ENCODE results near the gene CBFB.

CBFB gene

GRCh38 chr16:67091906-67092566 lies 63.1 kb downstream of the CBFB start:
- in situ Hi-C loops (cut with MboI; ENCODE audit: low sequenced_read_pairs), result no loop called here

- in situ Hi-C loops (cut with MboI; ENCODE audit: low sequenced_read_pairs), result no loop called here
Measured at GRCh38 chr16:67093098-67093726, 64.3 kb downstream of the CBFB start.

- in situ Hi-C loops (cut with MboI; ENCODE audit: low sequenced_read_pairs), result no loop called here
Measured at GRCh38 chr16:67098599-67098998, 69.7 kb downstream of the CBFB start.

- in situ Hi-C loops (cut with MboI; ENCODE audit: low sequenced_read_pairs), result no loop called here
Measured at GRCh38 chr16:67100569-67101310, 71.8 kb downstream of the CBFB start.

- in situ Hi-C loops (cut with MboI; ENCODE audit: low sequenced_read_pairs), result no loop called here
Measured at GRCh38 chr16:67101311-67102082, 72.5 kb downstream of the CBFB start.

GRCh38 chr16:67104061-67104460 lies 75.1 kb downstream of the CBFB start:
- in situ Hi-C loops (cut with MboI; ENCODE audit: low sequenced_read_pairs), result no loop called here

- in situ Hi-C loops (cut with MboI; ENCODE audit: low sequenced_read_pairs), result no loop called here
Measured at GRCh38 chr16:67104845-67105244, 75.9 kb downstream of the CBFB start.

GRCh38 chr16:67105246-67105645 lies 76.3 kb downstream of the CBFB start:
- in situ Hi-C loops (cut with MboI; ENCODE audit: low sequenced_read_pairs), result no loop called here

GRCh38 chr16:67105881-67106280 lies 76.9 kb downstream of the CBFB start:
- in situ Hi-C loops (cut with MboI; ENCODE audit: low sequenced_read_pairs), result no loop called here

GRCh38 chr16:67108489-67108888 lies 79.5 kb downstream of the CBFB start:
- in situ Hi-C loops (cut with MboI; ENCODE audit: low sequenced_read_pairs), result no loop called here

- in situ Hi-C loops (cut with MboI; ENCODE audit: low sequenced_read_pairs), result no loop called here
Measured at GRCh38 chr16:67108931-67109406, 80.0 kb downstream of the CBFB start.

- in situ Hi-C loops (cut with MboI; ENCODE audit: low sequenced_read_pairs), result no loop called here
Measured at GRCh38 chr16:67109407-67110135, 80.6 kb downstream of the CBFB start, which contains the start of gene PHAF1. Gene PHAF1 (plus strand): TSS chr16:67109941. CDS start chr16:67110176, 235 bp downstream.

- in situ Hi-C loops (cut with MboI; ENCODE audit: low sequenced_read_pairs), result no loop called here
Measured at GRCh38 chr16:67111951-67112444, 83.0 kb downstream of the CBFB start.

- in situ Hi-C loops (cut with MboI; ENCODE audit: low sequenced_read_pairs), result no loop called here
Measured at GRCh38 chr16:67112591-67113399, 83.8 kb downstream of the CBFB start.

- in situ Hi-C loops (cut with MboI; ENCODE audit: low sequenced_read_pairs), result no loop called here
Measured at GRCh38 chr16:67114793-67115192, 85.8 kb downstream of the CBFB start.

GRCh38 chr16:67115639-67116038 lies 86.7 kb downstream of the CBFB start:
- in situ Hi-C loops (cut with MboI; ENCODE audit: low sequenced_read_pairs), result no loop called here

GRCh38 chr16:67116388-67117311 lies 87.7 kb downstream of the CBFB start:
- in situ Hi-C loops (cut with MboI; ENCODE audit: low sequenced_read_pairs), result no loop called here

- in situ Hi-C loops (cut with MboI; ENCODE audit: low sequenced_read_pairs), result no loop called here
Measured at GRCh38 chr16:67117716-67118115, 88.8 kb downstream of the CBFB start.

All from hTERT RPE-1 (cell line).